GM11168 (cell line): ENCODE results near the gene RAB11FIP3.

Source experiments
- in situ Hi-C: fragments of 300-500 bp; cut with MboI; formaldehyde crosslinking; loops from one replicate; pipeline ENCODE4 v1.12.0; 2022; ENCODE audit warnings: low sequenced_read_pairs; ENCODE audit not compliant: unreplicated experiment

RAB11FIP3 gene

GRCh38 chr16:510066-510825, 84.8 kb downstream of the RAB11FIP3 start:
- in situ Hi-C loops: no loop called here

GRCh38 chr16:512802-513201, 87.4 kb downstream of the RAB11FIP3 start:
- in situ Hi-C loops: no loop called here

GRCh38 chr16:513950-514349, 88.5 kb downstream of the RAB11FIP3 start:
- in situ Hi-C loops: no loop called here

GRCh38 chr16:515175-515938, 89.9 kb downstream of the RAB11FIP3 start:
- in situ Hi-C loops: no loop called here

GRCh38 chr16:515939-516226, 90.4 kb downstream of the RAB11FIP3 start:
- in situ Hi-C loops: no loop called here

GRCh38 chr16:516301-516700, 90.9 kb downstream of the RAB11FIP3 start:
- in situ Hi-C loops: no loop called here

GRCh38 chr16:518858-519257, 93.4 kb downstream of the RAB11FIP3 start:
- in situ Hi-C loops: no loop called here

- in situ Hi-C loops: no loop called here
These were observed 94.0 kb downstream of the RAB11FIP3 start for GRCh38 chr16:519425-519824.

GRCh38 chr16:519841-520687, 94.6 kb downstream of the RAB11FIP3 start:
- in situ Hi-C loops: no loop called here

- in situ Hi-C loops: no loop called here
These were observed 95.4 kb downstream of the RAB11FIP3 start for GRCh38 chr16:520847-521246.

GRCh38 chr16:521381-522210, 96.1 kb downstream of the RAB11FIP3 start:
- in situ Hi-C loops: no loop called here

- in situ Hi-C loops: no loop called here
These were observed 97.1 kb downstream of the RAB11FIP3 start for GRCh38 chr16:522320-523096.

GRCh38 chr16:523097-523741, 97.8 kb downstream of the RAB11FIP3 start:
- in situ Hi-C loops: no loop called here

- in situ Hi-C loops: no loop called here
These were observed 99.0 kb downstream of the RAB11FIP3 start for GRCh38 chr16:524274-525040.

GRCh38 chr16:525123-525519, 99.7 kb downstream of the RAB11FIP3 start:
- in situ Hi-C loops: no loop called here

- in situ Hi-C loops: no loop called here
These were observed 100.2 kb downstream of the RAB11FIP3 start for GRCh38 chr16:525520-526180.

- in situ Hi-C loops: no loop called here
These were observed 100.9 kb downstream of the RAB11FIP3 start for GRCh38 chr16:526181-527014.
